ENCODE data around the gene HAUS3.

- TF ChIP-seq CTCF (IDR thresholded peaks at IDR 0.05; ENCODE audit: poor library complexity): no peak
- no peak for TF ChIP-seq EZH2 (IDR thresholded peaks at IDR 0.05; ENCODE audit: borderline replicate concordance)
- no peak for TF ChIP-seq EZH2phosphoT487 (IDR thresholded peaks at IDR 0.05; ENCODE audit: low read depth, severe bottlenecking, unreplicated experiment)
Observed at GRCh38 chr4:2247128-2248043, 5.5 kb upstream of the HAUS3 start.

All from hepatocyte (in vitro differentiated cells).